AG08395 (cell line): Measurements from ENCODE around the gene TBC1D19.
A peak's percentile ranks its signal among the peaks of the same experiment; 100 is the strongest.

Experiments used
- DNase-seq: peaks from one replicate; pipeline ENCODE4 v3.0.0; 2012; ENCODE audit warnings: mixed read lengths, low spot score

TBC1D19 gene

GRCh38 chr4:26731351-26732035, 147.6 kb downstream of the TBC1D19 start:
- DNase-seq, result no peak

GRCh38 chr4:26732356-26732755, 148.5 kb downstream of the TBC1D19 start:
- no peak for DNase-seq

- DNase-seq, result no peak
These were observed 152.7 kb downstream of the TBC1D19 start for GRCh38 chr4:26736621-26737020.

- DNase-seq, result no peak
These were observed 153.5 kb downstream of the TBC1D19 start for GRCh38 chr4:26737385-26737784.

- no peak for DNase-seq
These were observed 157.6 kb downstream of the TBC1D19 start for GRCh38 chr4:26741491-26741871.

- DNase-seq, result no peak
These were observed 162.9 kb downstream of the TBC1D19 start for GRCh38 chr4:26746802-26747213.

GRCh38 chr4:26748811-26749210, 164.9 kb downstream of the TBC1D19 start:
- DNase-seq, result no peak

GRCh38 chr4:26749867-26750266, 166.0 kb downstream of the TBC1D19 start:
- no peak for DNase-seq

- no peak for DNase-seq
These were observed 167.1 kb downstream of the TBC1D19 start for GRCh38 chr4:26751004-26751403.

- DNase-seq, result no peak
These were observed 168.0 kb downstream of the TBC1D19 start for GRCh38 chr4:26751838-26752237.

GRCh38 chr4:26753187-26753586, 169.3 kb downstream of the TBC1D19 start:
- DNase-seq, result no peak

GRCh38 chr4:26753617-26754016, 169.7 kb downstream of the TBC1D19 start:
- no peak for DNase-seq

- no peak for DNase-seq
These were observed 173.9 kb downstream of the TBC1D19 start for GRCh38 chr4:26757751-26758150.

GRCh38 chr4:26758899-26759298, 175.0 kb downstream of the TBC1D19 start:
- DNase-seq, result no peak

GRCh38 chr4:26762650-26763049, 178.8 kb downstream of the TBC1D19 start:
- no peak for DNase-seq

GRCh38 chr4:26763063-26763462, 179.2 kb downstream of the TBC1D19 start:
- DNase-seq, result no peak

- DNase-seq, result no peak
These were observed 179.8 kb downstream of the TBC1D19 start for GRCh38 chr4:26763648-26764047.

GRCh38 chr4:26764231-26764630, 180.3 kb downstream of the TBC1D19 start:
- DNase-seq, result no peak

- DNase-seq, result no peak
These were observed 181.6 kb downstream of the TBC1D19 start for GRCh38 chr4:26765515-26765914.

GRCh38 chr4:26766141-26766540, 182.3 kb downstream of the TBC1D19 start:
- DNase-seq, result no peak

GRCh38 chr4:26772096-26772873, 188.4 kb downstream of the TBC1D19 start:
- no peak for DNase-seq

GRCh38 chr4:26779224-26779623, 195.3 kb downstream of the TBC1D19 start:
- DNase-seq, result no peak

GRCh38 chr4:26779674-26780073, 195.8 kb downstream of the TBC1D19 start:
- peak; percentile 66 for DNase-seq

GRCh38 chr4:26780539-26780938, 196.7 kb downstream of the TBC1D19 start:
- no peak for DNase-seq
